Activated CD4-positive, CD25-positive, alpha-beta regulatory T cell treated with anti-CD3 and anti-CD28 coated beads, Interleukin-2, amount 50 U/mL, for 16 hours (primary cell): Measurements from ENCODE around the gene ENTPD3.
"Not testable (repeated sequence)": the region's sequence is repeated elsewhere in the genome, so short reads cannot be mapped to it uniquely, and the experiment has no call there.

ENCODE experiments used
- DNase-seq: peaks from one replicate; pipeline ENCODE4 v3.0.0-alpha.2; 2020; ENCODE audit warnings: low read depth, low spot score

Gene ENTPD3

DNA sequence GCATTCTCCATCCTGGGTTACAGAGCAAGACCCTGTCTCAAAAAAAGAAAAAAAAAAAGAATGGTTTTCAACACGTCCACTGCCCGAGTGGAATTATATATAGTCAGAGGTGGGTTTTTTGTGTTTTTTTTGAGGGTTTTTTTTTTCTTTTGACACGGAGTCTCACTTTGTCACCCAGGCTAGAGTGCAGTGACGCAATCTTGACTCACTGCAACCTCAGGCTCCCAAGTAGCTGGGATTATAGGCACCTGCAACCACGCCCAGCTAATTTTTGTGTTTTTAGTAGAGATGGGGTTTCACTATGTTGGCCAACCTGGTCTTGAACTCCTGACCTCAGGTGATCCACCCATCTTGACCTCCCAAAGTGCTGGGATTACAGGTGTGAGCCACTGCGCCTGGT, 73.5 kb downstream of the ENTPD3 start:
- DNase-seq: not testable (repeated sequence)

GRCh38 chr3:40461161-40461560, 74.2 kb downstream of the ENTPD3 start:
- DNase-seq: no peak

GRCh38 chr3:40462838-40463237, 75.9 kb downstream of the ENTPD3 start:
- DNase-seq: not testable (repeated sequence)

GRCh38 chr3:40463579-40463978, 76.6 kb downstream of the ENTPD3 start:
- no peak for DNase-seq

DNA sequence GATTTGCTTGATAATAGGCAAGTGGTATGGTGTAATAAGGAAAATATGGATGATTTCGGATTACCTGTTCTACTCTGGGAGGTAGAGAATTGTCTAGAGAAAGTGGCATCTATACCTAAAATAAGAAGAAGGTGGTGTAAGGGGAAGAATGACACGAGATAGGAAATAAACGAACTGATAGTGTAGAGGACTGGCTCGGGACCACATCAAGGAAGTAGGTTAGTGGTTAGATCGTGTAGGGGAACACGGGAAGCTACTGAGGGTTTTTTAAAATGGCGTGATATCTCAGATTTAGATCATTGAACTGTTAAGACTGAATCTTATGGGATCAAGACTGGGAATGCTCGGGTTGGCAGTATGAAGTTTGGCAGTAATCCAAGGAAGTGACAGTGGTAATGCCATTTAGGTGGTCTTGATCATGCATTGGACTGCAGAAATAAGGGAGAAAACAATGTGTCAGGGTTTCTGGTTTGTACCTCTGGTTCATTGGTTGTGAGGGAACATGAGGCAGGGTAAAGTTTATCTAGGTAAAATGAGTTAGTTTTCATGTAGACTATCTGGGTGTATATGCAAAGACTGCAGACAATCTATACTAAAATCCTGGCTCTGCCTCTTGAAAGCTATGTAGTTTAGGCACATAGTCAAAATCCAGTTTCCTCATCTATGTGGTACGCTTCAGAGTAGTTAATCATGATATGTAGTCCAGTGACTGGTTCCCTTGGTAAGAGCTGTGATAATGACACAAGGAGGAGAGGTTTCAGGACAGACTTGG, 77.5 kb downstream of the ENTPD3 start:
- no peak for DNase-seq

- DNase-seq: no peak
Measured at GRCh38 chr3:40465111-40465407, 78.1 kb downstream of the ENTPD3 start.

DNA sequence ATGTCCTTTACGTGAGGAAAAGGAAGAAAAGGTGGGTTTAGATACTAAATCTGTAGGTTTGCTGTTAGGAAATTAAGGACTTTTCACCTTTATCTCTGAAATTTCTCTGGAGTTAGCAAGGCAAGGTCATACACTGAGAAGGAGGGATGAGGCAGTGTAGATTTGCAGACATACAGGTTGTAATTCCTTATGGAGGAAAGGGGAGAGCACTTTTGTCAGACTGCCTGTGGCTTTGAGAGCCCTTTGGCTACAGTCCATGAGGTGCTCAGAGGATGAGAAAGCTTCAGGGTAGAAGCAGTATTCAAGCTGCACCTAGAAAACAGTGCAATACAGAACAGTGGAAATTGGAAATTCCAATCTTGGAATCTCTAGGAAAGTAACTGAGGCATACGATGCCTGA, 78.5 kb downstream of the ENTPD3 start:
- no peak for DNase-seq

DNA sequence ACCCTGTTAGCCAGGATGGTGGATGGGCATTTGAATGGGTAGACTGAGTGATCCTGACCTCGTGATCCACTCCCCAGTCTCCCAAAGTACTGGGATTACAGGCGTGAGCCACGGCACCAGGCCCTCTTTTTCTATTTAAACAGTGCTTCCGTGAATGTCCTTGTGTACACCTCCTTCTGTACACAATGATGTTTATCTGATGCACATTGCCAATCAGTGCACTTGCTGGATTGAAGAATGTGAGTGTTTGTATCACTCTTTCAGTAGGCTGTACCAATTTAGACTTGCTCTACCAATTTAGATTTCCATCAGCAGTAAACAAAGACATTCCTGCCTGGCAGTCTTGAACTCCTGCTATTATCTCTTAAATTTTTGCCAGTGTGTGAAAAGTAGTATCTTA, 81.0 kb downstream of the ENTPD3 start:
- no peak for DNase-seq

- no peak for DNase-seq
Measured at GRCh38 chr3:40470701-40471100, 83.7 kb downstream of the ENTPD3 start.

- DNase-seq: peak; percentile 19
Measured at GRCh38 chr3:40476478-40477470, 89.8 kb downstream of the ENTPD3 start, which contains the start of gene ZNF619. TSS of gene ZNF619 (plus strand) at chr3:40477122. CDS start at chr3:40477980, 858 bp downstream.

- DNase-seq: no peak
Measured at GRCh38 chr3:40477666-40478065, 90.7 kb downstream of the ENTPD3 start.
